GM12873 (cell line): ENCODE measurements around the gene CENPX.

ENCODE experiments used
- TF ChIP-seq, protein P1 (sequence below): IDR thresholded peaks from 2 replicates; pipeline ENCODE4 v1.5.1; 2012; ENCODE audit warnings: low read depth, mild to moderate bottlenecking, moderate library complexity, low read length, control low read depth; ENCODE audit not compliant: insufficient read depth; ENCODE audit errors: missing control alignments

CENPX gene

GRCh38 chr17:82010575-82011525, 11.8 kb downstream of the CENPX start:
- TF ChIP-seq, protein P1, sequence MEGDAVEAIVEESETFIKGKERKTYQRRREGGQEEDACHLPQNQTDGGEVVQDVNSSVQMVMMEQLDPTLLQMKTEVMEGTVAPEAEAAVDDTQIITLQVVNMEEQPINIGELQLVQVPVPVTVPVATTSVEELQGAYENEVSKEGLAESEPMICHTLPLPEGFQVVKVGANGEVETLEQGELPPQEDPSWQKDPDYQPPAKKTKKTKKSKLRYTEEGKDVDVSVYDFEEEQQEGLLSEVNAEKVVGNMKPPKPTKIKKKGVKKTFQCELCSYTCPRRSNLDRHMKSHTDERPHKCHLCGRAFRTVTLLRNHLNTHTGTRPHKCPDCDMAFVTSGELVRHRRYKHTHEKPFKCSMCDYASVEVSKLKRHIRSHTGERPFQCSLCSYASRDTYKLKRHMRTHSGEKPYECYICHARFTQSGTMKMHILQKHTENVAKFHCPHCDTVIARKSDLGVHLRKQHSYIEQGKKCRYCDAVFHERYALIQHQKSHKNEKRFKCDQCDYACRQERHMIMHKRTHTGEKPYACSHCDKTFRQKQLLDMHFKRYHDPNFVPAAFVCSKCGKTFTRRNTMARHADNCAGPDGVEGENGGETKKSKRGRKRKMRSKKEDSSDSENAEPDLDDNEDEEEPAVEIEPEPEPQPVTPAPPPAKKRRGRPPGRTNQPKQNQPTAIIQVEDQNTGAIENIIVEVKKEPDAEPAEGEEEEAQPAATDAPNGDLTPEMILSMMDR: no peak

DNA sequence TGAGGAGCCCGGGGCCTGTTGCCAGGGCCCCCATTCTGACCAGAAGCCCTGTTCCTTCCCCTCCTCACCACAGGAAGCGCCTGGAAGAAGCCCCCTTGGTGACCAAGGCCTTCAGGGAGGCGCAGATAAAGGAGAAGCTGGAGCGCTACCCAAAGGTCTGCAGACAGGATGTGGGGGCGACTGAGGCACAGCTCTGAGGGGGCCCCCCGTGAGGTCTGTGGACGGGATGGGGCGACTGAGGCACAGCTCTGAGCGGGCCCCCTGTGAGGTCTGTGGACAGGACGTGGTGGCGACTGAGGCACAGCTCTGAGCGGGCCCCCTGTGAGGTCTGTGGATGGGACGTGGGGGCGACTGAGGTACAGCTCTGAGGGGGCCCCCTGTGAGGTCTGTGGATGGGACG, 13.3 kb downstream of the CENPX start:
- TF ChIP-seq, protein P1: no peak

- TF ChIP-seq, protein P1: no peak
Measured at GRCh38 chr17:82008941-82009405, 13.7 kb downstream of the CENPX start.

- TF ChIP-seq, protein P1: no peak
Measured at GRCh38 chr17:82008258-82008940, 14.3 kb downstream of the CENPX start.

- TF ChIP-seq, protein P1: no peak
Measured at GRCh38 chr17:82007495-82008257, 15.0 kb downstream of the CENPX start.

GRCh38 chr17:82007228-82007494, 15.5 kb downstream of the CENPX start:
- TF ChIP-seq, protein P1: no peak

DNA sequence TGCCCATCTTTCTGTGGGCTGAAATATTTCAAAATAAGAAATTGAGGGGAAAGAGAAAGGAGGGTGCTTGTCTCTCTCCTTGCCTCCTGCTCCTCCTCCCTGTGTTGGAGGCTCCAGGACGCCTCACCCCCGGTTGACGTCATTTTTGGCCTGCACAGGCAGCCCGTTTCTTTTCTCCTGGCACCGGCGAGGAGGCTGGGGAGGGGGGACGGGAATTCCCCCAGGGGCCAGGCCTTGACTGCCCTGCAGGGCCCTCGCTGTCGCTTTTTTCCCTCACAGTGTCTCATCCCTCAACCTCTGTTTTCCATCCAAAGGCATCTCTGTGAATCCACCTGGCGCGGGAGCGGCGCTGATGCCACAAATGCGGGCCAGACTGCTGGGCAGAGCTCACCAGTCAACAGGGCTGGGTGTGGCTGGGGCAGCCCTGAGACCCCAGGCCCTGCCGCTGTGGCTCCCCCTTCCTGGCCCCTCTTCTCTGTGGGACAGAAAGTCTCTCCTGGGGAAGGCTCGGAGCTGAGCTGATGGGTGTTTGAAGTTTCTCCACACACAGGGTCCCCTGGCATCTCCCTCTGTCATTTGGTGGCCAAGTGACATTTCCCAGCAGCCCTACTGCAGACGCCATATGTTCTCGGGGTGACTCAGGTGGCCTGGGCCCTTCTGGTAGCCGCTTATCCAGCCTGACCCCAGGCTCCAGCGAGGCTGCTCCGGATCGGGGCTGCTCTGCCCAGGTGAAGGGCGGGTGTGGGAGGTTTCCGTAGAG, 16.0 kb downstream of the CENPX start:
- TF ChIP-seq, protein P1: no peak
